Endothelial cell of umbilical vein (primary cell): ENCODE results near the gene OPCML. TPM values are rescaled to one million over a fixed set of nuclear protein-coding genes. Genes with fewer than 3 reads are reported as not detected.

Experiments used
- BruUV-seq: library from RNA; stranded (reverse); fragments of 400-500 nt; replicated peaks from 2 replicates; lab custom pipeline; 2021; lab: Mats Ljungman, UMichigan
- CTCF ChIA-PET: fragments of 300-600, 350-600 bp; sonication (Branson Sonifier 250); formaldehyde crosslinking; loops from one replicate; lab custom pipeline; 2021; ENCODE audit warnings: antibody characterized with exemption, inconsistent platforms; lab: Charles Lee
- POLR2A ChIA-PET: fragments of 300-600, 350-600 bp; sonication (Branson Sonifier 250); formaldehyde crosslinking; loops from one replicate; lab custom pipeline; 2021; ENCODE audit warnings: antibody characterized with exemption, inconsistent platforms; lab: Charles Lee
- DNase-seq: peaks from one replicate; pipeline ENCODE4 v3.0.0-alpha.2; 2011; ENCODE audit warnings: low read depth, low spot score
- FAIRE-seq: peaks from 2 replicates; lab custom pipeline; 2011; peaks lifted over from hg19 to GRCh38; lab: Jason Lieb, UNC
- H2AFZ ChIP-seq: 2 replicates; pipeline ENCODE4 v1.6.0; 2012; ENCODE audit warnings: low read depth, low read length, control low read depth, inconsistent platforms
- H3K27ac ChIP-seq: 2 replicates; pipeline ENCODE4 v1.5.1; 2011; ENCODE audit warnings: low read depth, mild to moderate bottlenecking, control low read depth, low read length, moderate library complexity; ENCODE audit not compliant: insufficient read depth
- H3K27me3 ChIP-seq, 2 experiments: 2 replicates each; pipeline versions ENCODE4 v1.6.0 to v1.6.1; 2011; ENCODE audit warnings: low read length in 2 of 2, mixed read lengths in 1 of 2; ENCODE audit not compliant: control insufficient read depth in 2 of 2, insufficient read depth in 2 of 2
- H3K36me3 ChIP-seq, 2 experiments: 2 replicates in 1 of 2; 3 replicates in 1 of 2; pipeline ENCODE4 v1.5.1; 2011; ENCODE audit warnings: low read length in 2 of 2, mild to moderate bottlenecking in 1 of 2, moderate library complexity in 1 of 2; ENCODE audit not compliant: control insufficient read depth in 2 of 2, insufficient read depth in 2 of 2; ENCODE audit errors: extremely low read depth in 1 of 2
- H3K4me1 ChIP-seq: 3 replicates; pipeline ENCODE4 v1.5.1; 2011; ENCODE audit warnings: mild to moderate bottlenecking, low read length; ENCODE audit not compliant: control insufficient read depth, insufficient read depth; ENCODE audit errors: extremely low read depth
- H3K4me2 ChIP-seq: 2 replicates; pipeline ENCODE4 v1.6.1; 2011; ENCODE audit warnings: low read length, control low read depth, mixed read lengths; ENCODE audit not compliant: insufficient read depth
- H3K4me3 ChIP-seq, 3 experiments: fragments of 200-600 bp in 1 of 3; sonication (generic), shearing (Covaris generic) in 1 of 3; replicated peaks in 1 of 3; 2 replicates each; pipeline ENCODE4 v1.5.1; 2011 to 2016; ENCODE audit warnings: control low read depth in 3 of 3, low read length in 3 of 3, mild to moderate bottlenecking in 2 of 3, inconsistent platforms in 1 of 3, low read depth in 1 of 3, moderate library complexity in 1 of 3; ENCODE audit not compliant: insufficient read depth in 1 of 3
- H3K79me2 ChIP-seq: 2 replicates; pipeline ENCODE4 v1.6.0; 2012; ENCODE audit warnings: low read length, inconsistent platforms; ENCODE audit not compliant: control insufficient read depth, insufficient read depth
- H3K9ac ChIP-seq: replicated peaks from 2 replicates; pipeline ENCODE3; 2011; ENCODE audit warnings: low read length, control low read depth; ENCODE audit not compliant: insufficient read depth; ENCODE audit errors: extremely low read depth
- H3K9me1 ChIP-seq: replicated peaks from 3 replicates; pipeline ENCODE4 v1.6.0; 2011; ENCODE audit warnings: mild to moderate bottlenecking, low read length; ENCODE audit not compliant: control insufficient read depth, insufficient read depth; ENCODE audit errors: extremely low read depth
- H3K9me3 ChIP-seq: replicated peaks from 2 replicates; pipeline ENCODE4 v1.5.1; 2012; ENCODE audit warnings: low read length, inconsistent platforms; ENCODE audit not compliant: control insufficient read depth, insufficient read depth
- H4K20me1 ChIP-seq: replicated peaks from 2 replicates; pipeline ENCODE3; 2011; ENCODE audit warnings: mild to moderate bottlenecking, low read length; ENCODE audit not compliant: control insufficient read depth, insufficient read depth; ENCODE audit errors: extremely low read depth
- EZH2 ChIP-seq: IDR thresholded peaks from 2 replicates; pipeline ENCODE4 v1.6.1; 2012; ENCODE audit warnings: borderline replicate concordance, low read depth, mild to moderate bottlenecking, moderate library complexity, low read length, inconsistent platforms; ENCODE audit not compliant: severe bottlenecking
- FOS ChIP-seq: IDR thresholded peaks from 2 replicates; pipeline ENCODE4 v1.6.1; 2011; ENCODE audit warnings: mild to moderate bottlenecking, low read length, moderate library complexity, borderline replicate concordance; ENCODE audit not compliant: insufficient read depth
- GATA2 ChIP-seq: IDR thresholded peaks from 2 replicates; pipeline ENCODE4 v1.7.0; 2011; ENCODE audit warnings: low read depth, mild to moderate bottlenecking, moderate library complexity, mixed read lengths, low read length; ENCODE audit not compliant: insufficient read length, insufficient read depth
- JUN ChIP-seq: IDR thresholded peaks from 2 replicates; pipeline ENCODE4 v1.6.1; 2011; ENCODE audit warnings: borderline replicate concordance, low read depth; ENCODE audit not compliant: insufficient read length, insufficient read depth
- POLR2A ChIP-seq: IDR thresholded peaks from 2 replicates; pipeline ENCODE4 v1.6.1; 2012; ENCODE audit warnings: low read depth, mild to moderate bottlenecking, control low read depth, low read length
- POLR2AphosphoS5 ChIP-seq: IDR thresholded peaks from 2 replicates; pipeline ENCODE4 v1.6.1; 2012; ENCODE audit warnings: low read depth, mild to moderate bottlenecking, control low read depth, low read length, moderate library complexity; ENCODE audit not compliant: insufficient read depth
- dilution Hi-C: fragments of 300-500 bp; cut with MboI; formaldehyde crosslinking; loops from one replicate; pipeline ENCODE4 v1.15.0; 2019; ENCODE audit warnings: low sequenced_read_pairs; ENCODE audit not compliant: extremely low pct_ligation_motif_present
- intact Hi-C: fragments of 100-400 bp; cut with micrococcal nuclease; formaldehyde crosslinking; loops from one replicate; pipeline ENCODE4 v1.10.0; 2022
- polyA plus RNA-seq, 4 experiments: library from polyadenylated mRNA; depleted of rRNA in 3 of 4; stranded (reverse) in 3 of 4; unstranded in 1 of 4; fragments of >200 nt; gene quantifications; 2 replicates each; pipeline versions ENCODE4 v1.2.1 to v1.2.3, GENCODE V29; 2011 to 2012; ENCODE audit warnings: missing spikeins in 1 of 4
- total RNA-seq: library from RNA; stranded (reverse); gene quantifications from 2 replicates; pipeline ENCODE4 v1.2.3, GENCODE V29; 2021
- TF ChIP-seq, protein P1 (sequence below), 2 donors: IDR thresholded peaks; 1 replicate in 1 of 2; 2 replicates in 1 of 2; pipeline ENCODE4 v1.5.1; 2011; ENCODE audit warnings: low read length in 2 of 2, mild to moderate bottlenecking in 2 of 2, moderate library complexity in 2 of 2, control low read depth in 1 of 2, inconsistent platforms in 1 of 2, low read depth in 1 of 2; ENCODE audit not compliant: insufficient read depth in 1 of 2; ENCODE audit errors: extremely low read depth in 1 of 2

OPCML gene
- total and polyA plus RNA-seq, 2 donors (not counting 3 experiments of a cell fraction or from before 2014, with no cell fraction given) = not detected

DNA sequence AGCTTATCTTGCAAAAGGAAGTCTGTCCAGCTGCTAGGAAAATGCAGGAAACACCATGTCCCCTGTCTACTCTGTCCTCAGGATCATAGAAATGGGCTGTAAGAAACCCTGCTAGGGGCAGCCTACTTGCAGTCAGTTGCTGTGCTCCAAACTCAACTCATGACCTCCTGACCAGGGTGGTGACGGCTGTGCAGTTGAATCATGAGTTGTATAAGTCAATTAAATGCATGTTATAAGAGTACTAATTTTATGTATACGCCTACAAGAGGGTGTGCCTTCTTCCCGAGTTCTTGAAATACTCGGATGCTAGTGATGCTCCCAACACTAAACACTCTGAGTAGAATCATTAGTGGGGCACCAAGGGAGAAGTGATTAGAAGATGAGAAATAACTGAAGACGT lies 776.4 kb downstream of the OPCML start:
- H3K36me3 ChIP-seq = no peaks in the 10 kb centered on the region
- no peak for DNase-seq
- no peak overlapping the region for H3K4me2 ChIP-seq
- no peak for FAIRE-seq
- no peaks in the 10 kb centered on the region for H3K79me2 ChIP-seq
- dilution Hi-C loops (no loop called here), intact Hi-C loops (no loop called here)
- no peak overlapping the region for H3K9ac ChIP-seq
- H3K9me3 ChIP-seq = no peaks in the 10 kb centered on the region
- POLR2A ChIA-PET = no interaction called here
- CTCF ChIA-PET = no interaction called here
- H2AFZ ChIP-seq = no peak overlapping the region
- no peak overlapping the region for H3K4me3 ChIP-seq
- no peaks in the 10 kb centered on the region for H3K27me3 ChIP-seq
- H3K4me1 ChIP-seq = no peaks in the 10 kb centered on the region
- no peaks in the 10 kb centered on the region for H4K20me1 ChIP-seq
- TF ChIP-seq JUN (no peak), POLR2AphosphoS5 (no peak), GATA2 (no peak), EZH2 (no peak), FOS (no peak), POLR2A (no peak)
- TF ChIP-seq, protein P1, sequence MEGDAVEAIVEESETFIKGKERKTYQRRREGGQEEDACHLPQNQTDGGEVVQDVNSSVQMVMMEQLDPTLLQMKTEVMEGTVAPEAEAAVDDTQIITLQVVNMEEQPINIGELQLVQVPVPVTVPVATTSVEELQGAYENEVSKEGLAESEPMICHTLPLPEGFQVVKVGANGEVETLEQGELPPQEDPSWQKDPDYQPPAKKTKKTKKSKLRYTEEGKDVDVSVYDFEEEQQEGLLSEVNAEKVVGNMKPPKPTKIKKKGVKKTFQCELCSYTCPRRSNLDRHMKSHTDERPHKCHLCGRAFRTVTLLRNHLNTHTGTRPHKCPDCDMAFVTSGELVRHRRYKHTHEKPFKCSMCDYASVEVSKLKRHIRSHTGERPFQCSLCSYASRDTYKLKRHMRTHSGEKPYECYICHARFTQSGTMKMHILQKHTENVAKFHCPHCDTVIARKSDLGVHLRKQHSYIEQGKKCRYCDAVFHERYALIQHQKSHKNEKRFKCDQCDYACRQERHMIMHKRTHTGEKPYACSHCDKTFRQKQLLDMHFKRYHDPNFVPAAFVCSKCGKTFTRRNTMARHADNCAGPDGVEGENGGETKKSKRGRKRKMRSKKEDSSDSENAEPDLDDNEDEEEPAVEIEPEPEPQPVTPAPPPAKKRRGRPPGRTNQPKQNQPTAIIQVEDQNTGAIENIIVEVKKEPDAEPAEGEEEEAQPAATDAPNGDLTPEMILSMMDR (IDR thresholded peaks at IDR 0.05; ENCODE audit: extremely low read depth in 1 of 2, insufficient read depth in 1 of 2, low read depth in 1 of 2, low read length in 2 of 2) = no peak
- H3K9me1 ChIP-seq = no peaks in the 10 kb centered on the region
- BruUV-seq = no TSS peak
- no peak overlapping the region for H3K27ac ChIP-seq
